Effector memory CD4-positive, alpha-beta T cell (primary cell): Measurements from ENCODE around the gene KCND3.

Source experiments
- DNase-seq, 3 donors: peaks; one replicate each; pipeline ENCODE4 v3.0.0-alpha.2; 2020
- H3K27ac ChIP-seq: 2 replicates; pipeline ENCODE4 v1.7.0; 2013; ENCODE audit warnings: mild to moderate bottlenecking, low read length, moderate library complexity; ENCODE audit not compliant: insufficient read depth, poor library complexity, severe bottlenecking
- H3K27me3 ChIP-seq: replicated peaks from 2 replicates; pipeline ENCODE4 v1.7.0; 2013; ENCODE audit warnings: mild to moderate bottlenecking, low read length; ENCODE audit not compliant: insufficient read depth, control insufficient read depth, poor library complexity, severe bottlenecking
- H3K36me3 ChIP-seq: 2 replicates; pipeline ENCODE4 v1.7.0; 2013; ENCODE audit warnings: mild to moderate bottlenecking, low read length, moderate library complexity; ENCODE audit not compliant: control insufficient read depth, insufficient read depth
- H3K4me1 ChIP-seq: 2 replicates; pipeline ENCODE4 v1.7.0; 2013; ENCODE audit warnings: low read length, mild to moderate bottlenecking; ENCODE audit not compliant: control insufficient read depth, insufficient read depth, poor library complexity, severe bottlenecking
- H3K4me3 ChIP-seq: 2 replicates; pipeline ENCODE4 v1.7.0; 2013; ENCODE audit warnings: low read length, low read depth, mild to moderate bottlenecking; ENCODE audit not compliant: insufficient read depth, poor library complexity, severe bottlenecking
- H3K9me3 ChIP-seq: 2 replicates; pipeline ENCODE4 v1.7.0; 2013; ENCODE audit warnings: mild to moderate bottlenecking, low read length, moderate library complexity; ENCODE audit not compliant: control insufficient read depth

Gene KCND3

DNA sequence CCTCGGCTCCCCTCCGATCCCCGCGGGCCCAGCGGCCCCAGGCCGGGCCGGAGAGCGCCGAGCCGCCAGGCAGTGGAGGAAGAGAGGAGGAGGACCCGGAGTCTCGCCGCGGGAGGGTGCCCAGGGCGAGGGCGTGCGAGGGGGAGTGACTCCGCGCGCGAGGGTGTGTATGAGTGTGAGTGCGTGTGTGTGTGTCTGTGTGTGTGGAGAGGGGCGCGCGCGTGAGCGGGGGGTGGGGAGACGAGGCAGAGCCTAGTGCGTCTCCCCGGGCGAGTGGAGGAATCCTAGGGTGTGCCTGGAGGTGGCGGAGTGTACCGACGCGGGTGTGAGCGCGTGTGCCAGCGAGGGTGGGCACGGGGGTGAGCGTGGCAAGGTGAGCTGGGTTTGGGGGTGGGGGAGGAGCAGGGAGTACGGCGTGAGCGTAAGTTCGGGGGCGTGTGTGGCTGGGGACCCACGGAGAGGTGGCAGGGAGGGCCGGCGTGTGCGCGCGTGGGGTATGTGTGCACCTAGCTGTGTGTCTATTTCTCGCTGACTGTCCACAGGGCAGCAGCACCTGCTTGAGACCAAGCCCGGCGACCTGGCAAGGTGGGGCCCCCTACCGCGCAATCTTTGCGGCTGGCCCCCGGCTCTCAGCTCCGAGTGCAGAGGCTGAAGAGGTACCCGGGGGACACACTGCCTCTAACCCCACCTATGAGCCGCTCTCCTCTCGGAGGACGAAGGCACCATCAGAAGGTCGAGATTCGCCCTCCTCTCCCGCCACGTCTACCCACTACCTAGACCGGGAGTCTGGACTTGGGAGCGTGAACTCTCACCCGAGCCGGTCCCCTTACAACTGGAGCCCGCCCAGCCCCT lies 784 bp upstream of the KCND3 start:
- Histone ChIP-seq H3K27me3 (peaks cover 28% of the 10 kb centered on the region), H3K27ac (no peak overlapping the region), H3K4me3 (no peak overlapping the region), H3K9me3 (no peaks in the 10 kb centered on the region), H3K36me3 (no peaks in the 10 kb centered on the region), H3K4me1 (peaks cover 2% of the 10 kb centered on the region)
- DNase-seq = no peak

DNA sequence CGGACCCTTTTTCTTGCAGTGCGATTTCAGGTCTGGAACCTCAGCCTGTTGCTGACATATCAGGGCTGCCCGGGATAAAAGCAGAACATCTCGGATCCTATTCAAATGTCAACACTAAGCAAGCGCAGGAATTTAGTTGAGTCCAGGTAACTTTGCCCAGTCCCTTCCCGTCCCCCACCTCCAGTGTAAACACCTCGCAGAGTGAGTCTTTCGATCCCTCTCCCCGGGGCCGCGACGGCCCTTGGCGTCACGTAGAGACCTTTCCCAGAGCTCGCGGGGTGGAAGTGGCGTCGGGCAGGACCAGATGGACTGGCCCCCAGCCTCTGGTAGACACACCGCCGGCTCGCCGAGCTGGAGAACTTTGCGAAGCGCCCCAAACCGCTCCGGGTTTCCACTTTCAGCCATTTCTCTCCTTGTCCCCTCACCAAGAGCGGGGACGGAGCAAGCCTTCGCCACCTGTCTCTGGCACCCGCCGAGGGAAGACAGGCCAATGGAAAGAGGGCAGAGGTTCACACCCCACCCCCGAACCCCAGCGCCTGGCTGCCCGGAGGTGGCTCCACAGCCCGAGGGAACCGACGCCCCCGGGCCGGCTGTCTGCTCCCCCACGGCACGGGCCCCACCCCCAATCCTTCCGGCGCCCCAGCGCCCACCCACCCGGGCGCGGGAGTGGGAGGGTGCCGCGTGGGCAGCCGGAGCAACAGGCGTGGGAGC lies 570 bp downstream of the KCND3 start:
- H3K27me3 ChIP-seq = peaks cover 28% of the 10 kb centered on the region
- peaks cover 2% of the 10 kb centered on the region for H3K4me1 ChIP-seq
- H3K4me3 ChIP-seq = no peak overlapping the region

DNA sequence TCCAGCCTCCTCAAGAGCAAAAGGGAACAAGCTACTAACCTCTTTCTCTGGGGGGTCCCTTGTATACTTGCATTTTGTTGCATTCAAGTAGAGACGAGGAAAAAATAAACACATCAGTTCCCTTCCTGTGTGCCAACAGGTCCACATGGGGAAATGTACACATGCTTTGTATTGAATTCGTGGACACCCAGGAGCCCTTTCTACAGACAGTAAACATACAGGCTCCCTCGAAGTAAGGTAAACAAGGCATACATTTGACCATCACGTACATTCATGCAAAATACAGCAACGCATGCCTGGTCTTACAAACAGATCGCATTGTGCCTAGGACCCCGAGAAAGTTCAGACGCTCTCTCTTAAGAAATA lies 1.1 kb downstream of the KCND3 start:
- Histone ChIP-seq H3K27me3 (peaks cover 24% of the 10 kb centered on the region), H3K27ac (no peak overlapping the region), H3K4me1 (peaks cover 2% of the 10 kb centered on the region), H3K36me3 (no peaks in the 10 kb centered on the region), H3K4me3 (no peak overlapping the region), H3K9me3 (no peaks in the 10 kb centered on the region)
- DNase-seq = no peak

More for the DNA sequence above, 570 bp downstream of the KCND3 start:
- Histone ChIP-seq H3K27ac (no peak overlapping the region), H3K9me3 (no peaks in the 10 kb centered on the region), H3K36me3 (no peaks in the 10 kb centered on the region)
- DNase-seq = no peak

DNA sequence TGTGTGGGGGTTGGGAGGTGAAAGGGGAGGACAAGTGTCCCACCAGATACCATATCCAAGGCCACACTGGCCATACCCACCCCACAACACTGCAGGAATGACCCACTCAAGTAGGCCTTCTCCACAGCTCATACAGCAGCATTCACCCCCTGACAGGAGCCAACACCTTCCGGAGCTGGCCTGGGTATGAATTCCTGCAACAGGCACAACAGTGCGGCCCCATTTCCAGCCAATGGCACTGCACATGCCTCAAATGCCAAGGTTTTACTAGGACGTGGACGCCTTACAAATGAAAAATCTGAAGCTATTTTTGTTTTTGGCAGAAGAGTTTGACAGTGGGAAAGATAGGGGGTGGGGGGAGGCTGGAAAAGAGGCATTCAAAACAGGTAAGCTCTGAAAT lies 2.0 kb downstream of the KCND3 start:
- Histone ChIP-seq H3K36me3 (no peaks in the 10 kb centered on the region), H3K27ac (no peak overlapping the region), H3K27me3 (peaks cover 21% of the 10 kb centered on the region), H3K4me1 (peaks cover 2% of the 10 kb centered on the region), H3K4me3 (no peak overlapping the region), H3K9me3 (no peaks in the 10 kb centered on the region)
- DNase-seq = no peak

DNA sequence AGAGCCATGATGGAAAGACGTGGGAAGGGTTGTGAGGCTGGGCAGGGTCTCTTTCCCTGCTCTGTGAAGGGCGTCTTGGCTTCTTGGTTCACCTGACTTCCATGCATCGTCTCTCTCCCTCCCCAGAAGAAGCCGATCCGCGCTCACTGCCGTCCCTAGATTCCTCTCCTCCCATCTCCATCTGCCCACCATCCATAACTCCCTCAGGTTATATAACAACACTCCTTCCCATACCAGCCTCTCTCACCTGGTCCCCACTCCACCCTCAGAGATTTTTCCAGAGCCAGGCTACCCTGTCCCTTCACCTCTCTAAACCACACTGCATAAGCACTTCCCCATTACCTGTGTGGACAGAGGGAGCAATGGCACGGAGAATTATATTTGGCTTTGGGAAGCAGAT lies 6.0 kb downstream of the KCND3 start:
- no peak for DNase-seq
- Histone ChIP-seq H3K4me1 (no peaks in the 10 kb centered on the region), H3K27me3 (peaks cover 6% of the 10 kb centered on the region), H3K36me3 (no peaks in the 10 kb centered on the region), H3K4me3 (no peak overlapping the region), H3K27ac (no peak overlapping the region), H3K9me3 (no peaks in the 10 kb centered on the region)

DNA sequence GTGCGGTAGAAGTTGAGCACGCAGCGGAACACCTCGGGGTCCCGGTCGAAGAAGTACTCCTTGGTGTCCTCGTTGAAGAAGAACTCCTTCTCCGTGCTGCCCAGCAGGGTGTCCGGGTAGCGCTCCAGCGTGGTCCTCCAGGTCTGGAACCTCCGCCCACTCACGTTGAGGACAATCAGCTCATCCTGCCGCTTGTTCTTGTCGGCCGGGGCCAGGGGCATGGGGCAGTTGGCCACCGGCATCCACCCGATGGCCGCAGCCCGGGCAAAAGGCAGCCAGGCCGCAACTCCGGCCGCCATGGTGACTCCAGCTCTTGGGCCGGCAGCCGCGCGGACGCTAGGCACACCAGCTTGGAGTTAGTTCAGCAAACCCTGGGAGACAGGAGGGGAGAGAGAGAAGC lies 7.0 kb downstream of the KCND3 start:
- no peaks in the 10 kb centered on the region for H3K4me1 ChIP-seq
- H3K27me3 ChIP-seq = no peaks in the 10 kb centered on the region
- DNase-seq = no peak
- no peaks in the 10 kb centered on the region for H3K9me3 ChIP-seq
- no peaks in the 10 kb centered on the region for H3K36me3 ChIP-seq
- no peak overlapping the region for H3K27ac ChIP-seq
- no peak overlapping the region for H3K4me3 ChIP-seq

DNA sequence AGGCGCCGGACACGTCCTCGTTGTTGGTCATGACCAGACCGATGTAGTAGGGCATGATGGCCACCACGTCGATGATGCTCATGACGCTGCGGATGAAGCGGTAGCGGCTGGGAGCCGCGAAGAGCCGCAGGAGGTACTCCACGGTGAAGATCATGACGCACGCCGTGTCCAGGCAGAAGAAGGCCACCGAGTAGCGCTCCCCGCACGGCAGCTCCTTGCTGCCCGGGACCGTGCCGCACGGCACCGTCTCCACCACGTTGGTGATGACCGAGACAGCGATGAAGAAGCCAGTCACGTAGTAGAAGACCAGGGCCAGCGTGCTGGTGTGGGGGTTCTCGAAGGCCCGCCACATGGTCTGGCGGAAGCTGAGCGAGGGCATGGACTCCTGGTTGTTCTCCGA lies 7.6 kb downstream of the KCND3 start:
- Histone ChIP-seq H3K9me3 (no peaks in the 10 kb centered on the region), H3K27me3 (no peaks in the 10 kb centered on the region), H3K4me1 (no peaks in the 10 kb centered on the region), H3K27ac (no peak overlapping the region), H3K36me3 (no peaks in the 10 kb centered on the region), H3K4me3 (no peak overlapping the region)
- no peak for DNase-seq

DNA sequence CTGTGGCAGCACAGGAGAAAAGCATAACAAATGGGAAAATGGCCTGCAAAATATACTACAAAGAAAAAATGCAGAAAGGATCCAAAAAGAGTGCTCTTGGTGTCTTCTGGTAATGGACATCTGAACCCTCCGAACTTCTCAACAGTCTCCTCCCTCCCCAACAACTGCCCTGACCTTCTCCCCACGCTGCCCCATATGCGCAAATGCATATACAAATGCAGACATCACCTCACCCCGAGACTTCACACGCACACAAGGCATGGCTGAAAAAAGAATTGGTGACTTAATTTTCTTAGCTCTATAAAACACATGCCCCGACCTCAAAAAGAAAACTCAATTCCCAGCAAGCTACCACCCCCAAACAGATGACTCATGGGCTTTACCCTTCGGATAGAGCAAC lies 8.4 kb downstream of the KCND3 start:
- H3K9me3 ChIP-seq = no peaks in the 10 kb centered on the region
- H3K4me1 ChIP-seq = no peaks in the 10 kb centered on the region
- no peak for DNase-seq
- no peak overlapping the region for H3K4me3 ChIP-seq
- no peak overlapping the region for H3K27ac ChIP-seq
- H3K36me3 ChIP-seq = no peaks in the 10 kb centered on the region
- H3K27me3 ChIP-seq = no peaks in the 10 kb centered on the region

DNA sequence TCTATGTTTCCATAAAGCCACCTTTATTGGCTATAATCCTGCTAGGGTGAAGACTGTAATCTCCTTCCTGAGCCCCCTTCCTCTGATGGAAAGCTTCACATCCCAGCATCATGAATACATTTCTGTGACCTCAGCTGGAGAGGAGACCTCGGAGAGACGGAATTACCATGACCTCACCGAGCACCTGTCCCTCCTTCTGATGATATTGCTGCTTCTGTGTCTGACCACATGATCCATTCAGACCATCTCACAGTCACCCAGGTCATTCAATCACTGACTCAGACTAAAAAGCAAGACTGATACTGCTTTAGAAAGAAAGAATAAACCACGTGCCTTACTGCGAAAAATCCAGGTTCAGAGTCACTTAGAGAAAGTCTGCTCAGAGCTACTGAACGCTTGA lies 8.8 kb downstream of the KCND3 start:
- Histone ChIP-seq H3K27ac (no peak overlapping the region), H3K4me1 (no peaks in the 10 kb centered on the region), H3K27me3 (no peaks in the 10 kb centered on the region), H3K36me3 (no peaks in the 10 kb centered on the region), H3K9me3 (no peaks in the 10 kb centered on the region), H3K4me3 (no peak overlapping the region)
- DNase-seq = no peak

DNA sequence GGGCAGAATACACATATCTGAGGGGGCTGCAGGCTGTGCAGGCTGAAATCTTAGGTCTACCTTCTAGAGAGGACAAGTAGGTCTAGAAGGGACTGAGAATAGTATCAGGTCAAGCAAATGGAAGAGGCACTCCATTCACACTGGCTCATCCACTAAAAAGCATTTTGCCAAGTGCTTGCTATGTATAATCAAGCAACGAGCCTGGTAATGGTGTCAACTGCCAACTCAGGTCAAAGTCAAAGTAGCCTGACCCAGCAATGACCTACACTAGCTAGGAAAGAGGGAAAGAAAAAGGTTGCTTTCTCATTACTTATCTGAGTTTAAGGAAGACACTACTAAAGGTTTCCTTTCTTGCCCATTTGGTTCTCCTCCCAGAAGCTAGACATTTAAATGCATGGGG lies 10.8 kb downstream of the KCND3 start:
- Histone ChIP-seq H3K27me3 (no peaks in the 10 kb centered on the region), H3K4me3 (no peak overlapping the region), H3K36me3 (no peaks in the 10 kb centered on the region), H3K27ac (no peak overlapping the region), H3K9me3 (no peaks in the 10 kb centered on the region), H3K4me1 (no peaks in the 10 kb centered on the region)
- DNase-seq = no peak
